SU-DHL-6 (cell line): ENCODE data around the gene KCNK16.

Experiments used
- EZH2phosphoT487 ChIP-seq: fragments of 200-600 bp; sonication (generic), shearing (Covaris generic); conservative IDR thresholded peaks from 2 replicates; pipeline ENCODE4 v1.6.1; 2018; ENCODE audit warnings: mild to moderate bottlenecking, antibody characterized with exemption, low read length, moderate library complexity, mixed read lengths
- TF ChIP-seq, protein P1 (sequence below): fragments of 200-600 bp; sonication (generic); IDR thresholded peaks from one replicate; pipeline ENCODE4 v1.5.1; 2017; ENCODE audit warnings: antibody characterized with exemption, mild to moderate bottlenecking, low read length, moderate library complexity; ENCODE audit not compliant: insufficient read depth, poor library complexity, severe bottlenecking

DNA sequence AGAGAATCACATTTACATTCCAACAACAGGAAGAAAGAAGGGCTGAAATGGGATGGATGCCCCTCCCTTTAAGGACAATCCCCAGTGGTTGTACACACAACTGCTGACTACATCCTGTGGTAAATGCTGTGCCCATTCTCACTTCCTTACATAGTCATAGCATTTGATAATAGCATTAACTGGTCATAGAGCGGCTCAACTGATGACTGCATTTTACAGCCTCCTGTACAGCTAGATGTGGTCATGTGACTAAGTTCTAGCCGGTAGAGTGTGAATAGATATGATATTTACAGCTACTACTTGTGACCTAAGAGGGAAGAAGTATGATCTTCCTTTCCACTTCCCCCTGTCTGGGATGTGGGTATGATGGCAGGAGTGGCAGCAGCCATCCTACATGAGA is 33.0 kb downstream of the KCNK16 start:
- TF ChIP-seq, protein P1, sequence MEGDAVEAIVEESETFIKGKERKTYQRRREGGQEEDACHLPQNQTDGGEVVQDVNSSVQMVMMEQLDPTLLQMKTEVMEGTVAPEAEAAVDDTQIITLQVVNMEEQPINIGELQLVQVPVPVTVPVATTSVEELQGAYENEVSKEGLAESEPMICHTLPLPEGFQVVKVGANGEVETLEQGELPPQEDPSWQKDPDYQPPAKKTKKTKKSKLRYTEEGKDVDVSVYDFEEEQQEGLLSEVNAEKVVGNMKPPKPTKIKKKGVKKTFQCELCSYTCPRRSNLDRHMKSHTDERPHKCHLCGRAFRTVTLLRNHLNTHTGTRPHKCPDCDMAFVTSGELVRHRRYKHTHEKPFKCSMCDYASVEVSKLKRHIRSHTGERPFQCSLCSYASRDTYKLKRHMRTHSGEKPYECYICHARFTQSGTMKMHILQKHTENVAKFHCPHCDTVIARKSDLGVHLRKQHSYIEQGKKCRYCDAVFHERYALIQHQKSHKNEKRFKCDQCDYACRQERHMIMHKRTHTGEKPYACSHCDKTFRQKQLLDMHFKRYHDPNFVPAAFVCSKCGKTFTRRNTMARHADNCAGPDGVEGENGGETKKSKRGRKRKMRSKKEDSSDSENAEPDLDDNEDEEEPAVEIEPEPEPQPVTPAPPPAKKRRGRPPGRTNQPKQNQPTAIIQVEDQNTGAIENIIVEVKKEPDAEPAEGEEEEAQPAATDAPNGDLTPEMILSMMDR, result no peak
- TF ChIP-seq EZH2phosphoT487, result no peak
